ENCODE results near the gene SCGB3A2. TPM values are rescaled to one million over a fixed set of nuclear protein-coding genes. Genes with fewer than 3 reads are reported as not detected.

The SCGB3A2 gene
- polyA plus RNA-seq, 1 experiment: not detected

GRCh38 chr5:147895864-147896263 is 17.4 kb downstream of the SCGB3A2 start:
- Histone ChIP-seq H3K36me3 (ENCODE audit: control insufficient read depth, insufficient read depth, low read length) (no peaks in the 10 kb centered on the region), H3K27me3 (ENCODE audit: control insufficient read depth, insufficient read depth, low read length) (no peaks in the 10 kb centered on the region), H3K4me3 (ENCODE audit: low read depth, low read length) (no peak overlapping the region)
- TF ChIP-seq CTCF (IDR thresholded peaks at IDR 0.05; ENCODE audit: insufficient read depth, low read depth, low read length): no peak
- ChIA-PET CTCF (no interaction called here), POLR2A (no interaction called here)
- DNase-seq (ENCODE audit: low read depth): no peak

- ChIA-PET CTCF (no interaction called here), POLR2A (no interaction called here)
- Histone ChIP-seq H3K36me3 (ENCODE audit: control insufficient read depth, insufficient read depth, low read length) (no peaks in the 10 kb centered on the region), H3K27me3 (ENCODE audit: control insufficient read depth, insufficient read depth, low read length) (no peaks in the 10 kb centered on the region), H3K4me3 (ENCODE audit: low read depth, low read length) (no peak overlapping the region)
- TF ChIP-seq CTCF (IDR thresholded peaks at IDR 0.05; ENCODE audit: insufficient read depth, low read depth, low read length): no peak
- no peak for DNase-seq (ENCODE audit: low read depth)
These were observed 20.4 kb downstream of the SCGB3A2 start for GRCh38 chr5:147898875-147899401.

- Histone ChIP-seq H3K27me3 (ENCODE audit: control insufficient read depth, insufficient read depth, low read length) (no peaks in the 10 kb centered on the region), H3K36me3 (ENCODE audit: control insufficient read depth, insufficient read depth, low read length) (no peaks in the 10 kb centered on the region), H3K4me3 (ENCODE audit: low read depth, low read length) (no peak overlapping the region)
- ChIA-PET CTCF (no interaction called here), POLR2A (no interaction called here)
- DNase-seq (ENCODE audit: low read depth): no peak
- TF ChIP-seq CTCF (IDR thresholded peaks at IDR 0.05; ENCODE audit: insufficient read depth, low read depth, low read length): no peak
These were observed 23.1 kb downstream of the SCGB3A2 start for GRCh38 chr5:147901599-147902039.

- ChIA-PET CTCF (no interaction called here), POLR2A (no interaction called here)
- no peaks in the 10 kb centered on the region for H3K27me3 ChIP-seq (ENCODE audit: control insufficient read depth, insufficient read depth, low read length)
- H3K4me3 ChIP-seq (ENCODE audit: low read depth, low read length): no peak overlapping the region
- no peak for DNase-seq (ENCODE audit: low read depth)
- no peak for TF ChIP-seq CTCF (IDR thresholded peaks at IDR 0.05; ENCODE audit: insufficient read depth, low read depth, low read length)
- H3K36me3 ChIP-seq (ENCODE audit: control insufficient read depth, insufficient read depth, low read length): no peaks in the 10 kb centered on the region
These were observed 24.2 kb downstream of the SCGB3A2 start for GRCh38 chr5:147902609-147903115.

GRCh38 chr5:147904110-147904509 is 25.6 kb downstream of the SCGB3A2 start:
- no peaks in the 10 kb centered on the region for H3K27me3 ChIP-seq (ENCODE audit: control insufficient read depth, insufficient read depth, low read length)
- H3K4me3 ChIP-seq (ENCODE audit: low read depth, low read length): no peak overlapping the region
- ChIA-PET POLR2A (no interaction called here), CTCF (no interaction called here)
- DNase-seq (ENCODE audit: low read depth): no peak
- H3K36me3 ChIP-seq (ENCODE audit: control insufficient read depth, insufficient read depth, low read length): no peaks in the 10 kb centered on the region
- TF ChIP-seq CTCF (IDR thresholded peaks at IDR 0.05; ENCODE audit: insufficient read depth, low read depth, low read length): no peak
